ENCODE measurements around the gene AP1B1. TPM values are rescaled to one million over a fixed set of nuclear protein-coding genes. Genes with fewer than 3 reads are reported as not detected.

AP1B1 gene
- total and polyA plus RNA-seq, 2 of the 13 experiments (the other 11 are each of a cell fraction or from before 2014, with no cell fraction given), result 26.6 to 29.7 TPM

DNA sequence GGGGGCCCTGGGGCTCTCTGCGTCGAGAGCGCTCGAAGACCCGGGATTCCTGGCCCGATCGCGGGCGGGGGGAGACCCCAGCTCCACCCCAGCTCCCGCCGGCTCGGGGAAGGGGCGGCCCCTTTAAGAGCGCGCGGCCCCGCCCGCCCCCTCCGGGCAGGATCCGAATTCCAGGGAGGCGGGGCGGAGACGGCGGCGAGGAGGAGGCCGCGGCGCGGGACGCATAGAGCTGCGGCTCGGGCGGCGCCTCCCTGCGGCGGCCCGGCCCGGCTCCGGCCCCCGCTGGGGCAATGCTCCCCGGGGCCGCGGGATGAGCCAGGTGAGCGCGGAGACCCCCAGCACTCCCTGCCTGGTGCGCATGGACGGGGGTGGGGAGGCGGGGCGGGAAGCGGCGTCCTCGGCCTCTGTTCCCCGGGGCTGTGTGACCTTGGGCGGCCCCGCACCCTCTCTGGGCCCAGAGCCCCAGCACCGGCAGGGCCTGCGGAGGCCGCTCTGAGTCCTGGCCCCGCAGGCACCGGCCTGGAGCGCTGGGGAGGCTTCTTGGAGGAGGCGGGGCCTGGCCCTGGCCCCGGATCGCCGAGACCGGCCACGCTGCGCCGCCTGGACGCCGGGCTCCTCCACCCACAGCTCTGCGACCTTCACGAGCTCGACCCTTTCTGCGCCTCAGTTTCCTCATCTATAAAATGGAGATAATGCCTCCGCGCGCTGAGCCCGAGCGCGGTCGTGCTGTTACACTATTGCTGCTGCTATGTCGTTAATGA is 81.4 kb downstream of the AP1B1 start (continued):
- TF ChIP-seq, protein P1, sequence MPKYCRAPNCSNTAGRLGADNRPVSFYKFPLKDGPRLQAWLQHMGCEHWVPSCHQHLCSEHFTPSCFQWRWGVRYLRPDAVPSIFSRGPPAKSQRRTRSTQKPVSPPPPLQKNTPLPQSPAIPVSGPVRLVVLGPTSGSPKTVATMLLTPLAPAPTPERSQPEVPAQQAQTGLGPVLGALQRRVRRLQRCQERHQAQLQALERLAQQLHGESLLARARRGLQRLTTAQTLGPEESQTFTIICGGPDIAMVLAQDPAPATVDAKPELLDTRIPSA (CRISPR knock-in tag; IDR thresholded peaks at IDR 0.05; ENCODE audit: borderline replicate concordance), result peak; percentile 31; the same call in 1 of the 2 replicates
- TF ChIP-seq MAZ (IDR thresholded peaks at IDR 0.05; ENCODE audit: borderline replicate concordance, low read depth, low read length) (peak; percentile 77), MAZ (CRISPR knock-in tag; IDR thresholded peaks at IDR 0.05; ENCODE audit: low read depth) (0 out of 2 replicates have a peak, but pooled peaks have one; percentile 55), RELA (CRISPR knock-in tag; IDR thresholded peaks at IDR 0.05) (no peak), CCDC6 (CRISPR knock-in tag; IDR thresholded peaks at IDR 0.05) (peak; percentile 47), KLF9 (CRISPR knock-in tag; IDR thresholded peaks at IDR 0.05; ENCODE audit: low read depth) (no peak), SP5 (CRISPR knock-in tag; IDR thresholded peaks at IDR 0.05; ENCODE audit: borderline replicate concordance, low read depth) (peak; percentile 69), ZIK1 (CRISPR knock-in tag; IDR thresholded peaks at IDR 0.05; ENCODE audit: borderline replicate concordance, low read depth) (0 out of 2 replicates have a peak, but pooled peaks have one; percentile 32), NR2F2 (IDR thresholded peaks at IDR 0.05; ENCODE audit: borderline replicate concordance, low read depth) (no peak), ZFY (CRISPR knock-in tag; IDR thresholded peaks at IDR 0.05) (peak; percentile 53; the same call in 1 of the 2 replicates), ZNF263 (CRISPR knock-in tag; IDR thresholded peaks at IDR 0.05) (0 out of 2 replicates have a peak, but pooled peaks have one; percentile 5), ZNF432 (CRISPR knock-in tag; IDR thresholded peaks at IDR 0.05; ENCODE audit: borderline replicate concordance) (no peak), ZBTB38 (CRISPR knock-in tag; IDR thresholded peaks at IDR 0.05) (peak; percentile 50), ZSCAN30 (CRISPR knock-in tag; IDR thresholded peaks at IDR 0.05) (no peak), THAP11 (CRISPR knock-in tag; IDR thresholded peaks at IDR 0.05) (peak; percentile 30; the same call in 1 of the 2 replicates), GABPB1 (CRISPR knock-in tag; IDR thresholded peaks at IDR 0.05) (peak; percentile 23; the same call in 1 of the 2 replicates)
- TF ChIP-seq, protein P2, sequence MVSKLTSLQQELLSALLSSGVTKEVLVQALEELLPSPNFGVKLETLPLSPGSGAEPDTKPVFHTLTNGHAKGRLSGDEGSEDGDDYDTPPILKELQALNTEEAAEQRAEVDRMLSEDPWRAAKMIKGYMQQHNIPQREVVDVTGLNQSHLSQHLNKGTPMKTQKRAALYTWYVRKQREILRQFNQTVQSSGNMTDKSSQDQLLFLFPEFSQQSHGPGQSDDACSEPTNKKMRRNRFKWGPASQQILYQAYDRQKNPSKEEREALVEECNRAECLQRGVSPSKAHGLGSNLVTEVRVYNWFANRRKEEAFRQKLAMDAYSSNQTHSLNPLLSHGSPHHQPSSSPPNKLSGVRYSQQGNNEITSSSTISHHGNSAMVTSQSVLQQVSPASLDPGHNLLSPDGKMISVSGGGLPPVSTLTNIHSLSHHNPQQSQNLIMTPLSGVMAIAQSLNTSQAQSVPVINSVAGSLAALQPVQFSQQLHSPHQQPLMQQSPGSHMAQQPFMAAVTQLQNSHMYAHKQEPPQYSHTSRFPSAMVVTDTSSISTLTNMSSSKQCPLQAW (CRISPR knock-in tag; IDR thresholded peaks at IDR 0.05), result no peak
- TF ChIP-seq, protein P3, sequence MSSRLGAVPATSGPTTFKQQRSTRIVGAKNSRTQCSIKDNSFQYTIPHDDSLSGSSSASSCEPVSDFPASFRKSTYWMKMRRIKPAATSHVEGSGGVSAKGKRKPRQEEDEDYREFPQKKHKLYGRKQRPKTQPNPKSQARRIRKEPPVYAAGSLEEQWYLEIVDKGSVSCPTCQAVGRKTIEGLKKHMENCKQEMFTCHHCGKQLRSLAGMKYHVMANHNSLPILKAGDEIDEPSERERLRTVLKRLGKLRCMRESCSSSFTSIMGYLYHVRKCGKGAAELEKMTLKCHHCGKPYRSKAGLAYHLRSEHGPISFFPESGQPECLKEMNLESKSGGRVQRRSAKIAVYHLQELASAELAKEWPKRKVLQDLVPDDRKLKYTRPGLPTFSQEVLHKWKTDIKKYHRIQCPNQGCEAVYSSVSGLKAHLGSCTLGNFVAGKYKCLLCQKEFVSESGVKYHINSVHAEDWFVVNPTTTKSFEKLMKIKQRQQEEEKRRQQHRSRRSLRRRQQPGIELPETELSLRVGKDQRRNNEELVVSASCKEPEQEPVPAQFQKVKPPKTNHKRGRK (CRISPR knock-in tag; IDR thresholded peaks at IDR 0.05), result no peak

All from HepG2 (cell line).